GM18873 (cell line): ENCODE results near the gene RBMS1.

Experiments used
- ATAC-seq: cut with Tn5 transposase; IDR thresholded peaks from one replicate; pipeline ENCODE4 v1.9.1; 2021; ENCODE audit warnings: mild to moderate bottlenecking, moderate library complexity, moderate number of reproducible peaks; ENCODE audit not compliant: unreplicated experiment, low FRiP score

The RBMS1 gene

DNA sequence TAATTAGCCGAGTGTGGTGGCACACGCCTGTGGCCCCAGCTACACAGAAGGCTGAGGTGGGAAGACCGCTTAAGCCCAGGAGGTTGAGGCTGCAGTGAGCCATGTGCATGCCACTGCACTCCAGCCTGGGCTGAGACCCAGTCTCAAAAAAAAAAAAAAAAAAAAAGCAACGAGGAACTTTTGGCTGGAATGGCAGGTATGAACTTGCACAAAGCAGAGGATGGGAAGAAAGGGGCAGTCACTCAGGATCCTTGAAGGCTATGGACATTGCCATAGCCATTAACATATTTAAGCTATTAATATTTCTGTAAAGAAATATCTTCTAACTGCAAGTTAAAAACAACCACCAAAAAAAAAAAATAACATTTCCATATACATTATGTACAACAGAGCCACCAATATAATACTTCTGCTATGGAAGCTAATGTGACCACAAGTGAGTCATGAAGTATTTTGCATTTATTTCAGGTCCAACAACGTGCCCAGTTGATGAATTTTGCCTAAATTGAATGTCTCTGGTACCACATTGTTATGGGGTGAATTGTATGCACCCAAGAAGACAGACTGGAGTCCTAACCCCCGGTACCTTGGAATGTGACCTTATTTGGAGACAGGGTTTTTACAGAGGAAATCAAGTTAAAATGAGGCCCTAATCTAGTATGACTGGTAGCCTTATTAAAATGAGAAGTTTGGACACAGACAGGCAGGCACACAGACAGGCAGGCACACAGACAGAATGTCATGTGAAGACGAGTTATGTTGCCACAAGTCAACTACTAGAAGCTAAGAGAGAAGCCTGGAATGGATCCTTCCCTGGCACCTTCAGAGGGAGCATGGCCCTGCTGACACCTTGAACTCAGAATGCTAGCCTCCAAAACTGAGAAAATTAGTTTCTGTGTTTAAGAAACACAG lies 102.8 kb downstream of the RBMS1 start:
- ATAC-seq = no peak

DNA sequence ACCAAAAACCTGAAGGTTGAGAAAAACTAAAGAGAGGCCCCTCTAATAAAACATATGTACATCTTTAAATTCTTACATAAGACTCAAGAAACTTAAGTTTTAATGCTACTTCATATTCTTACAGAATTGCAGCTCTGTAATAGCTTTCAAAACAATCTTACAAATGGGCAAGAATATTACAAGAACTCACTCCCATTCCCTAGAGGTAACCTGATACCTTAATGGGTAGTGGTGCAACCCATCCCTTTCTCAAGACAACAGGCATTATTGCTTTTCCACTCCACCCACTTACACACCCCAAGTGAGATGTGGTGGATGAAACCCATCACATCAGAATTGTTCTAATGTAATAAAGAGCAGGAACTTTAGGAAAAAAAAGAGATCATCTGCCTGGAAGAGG lies 103.7 kb downstream of the RBMS1 start:
- no peak for ATAC-seq

- ATAC-seq = no peak
Measured at GRCh38 chr2:160388464-160389263, 104.9 kb downstream of the RBMS1 start.

DNA sequence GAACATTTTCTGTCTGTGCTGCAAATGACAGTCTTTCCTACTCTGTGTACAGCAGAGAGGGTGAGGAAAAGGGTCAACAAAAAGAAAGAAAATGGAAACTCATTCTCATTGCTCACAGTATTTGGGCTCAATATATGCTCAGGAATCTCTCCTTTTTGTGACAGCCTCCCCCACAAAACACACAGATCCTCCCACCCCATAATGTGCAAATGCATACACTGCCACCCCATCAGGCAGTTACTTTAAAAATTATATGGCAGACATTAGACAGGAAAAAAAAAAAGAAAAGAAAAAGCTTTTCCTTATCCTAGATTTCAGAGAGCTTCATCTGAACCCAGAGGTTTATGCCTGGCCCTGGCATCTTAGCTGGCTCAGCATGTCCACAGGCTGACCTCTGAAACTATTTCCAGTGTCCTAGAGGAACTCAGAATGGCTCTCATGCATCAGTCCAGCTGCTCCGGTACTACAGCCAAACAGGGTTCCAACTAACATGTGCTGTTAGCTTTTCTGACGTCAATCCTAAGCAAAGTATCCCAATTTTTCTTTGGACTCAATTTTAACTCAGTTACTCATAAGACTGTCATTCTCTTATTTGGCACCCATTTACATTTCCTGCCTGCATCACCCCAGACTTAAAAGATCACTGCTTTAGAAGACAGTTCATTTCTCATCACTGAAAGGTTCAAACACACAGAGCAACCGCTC lies 105.9 kb downstream of the RBMS1 start:
- no peak for ATAC-seq

- no peak for ATAC-seq
Measured at GRCh38 chr2:160384791-160385190, 108.8 kb downstream of the RBMS1 start.

DNA sequence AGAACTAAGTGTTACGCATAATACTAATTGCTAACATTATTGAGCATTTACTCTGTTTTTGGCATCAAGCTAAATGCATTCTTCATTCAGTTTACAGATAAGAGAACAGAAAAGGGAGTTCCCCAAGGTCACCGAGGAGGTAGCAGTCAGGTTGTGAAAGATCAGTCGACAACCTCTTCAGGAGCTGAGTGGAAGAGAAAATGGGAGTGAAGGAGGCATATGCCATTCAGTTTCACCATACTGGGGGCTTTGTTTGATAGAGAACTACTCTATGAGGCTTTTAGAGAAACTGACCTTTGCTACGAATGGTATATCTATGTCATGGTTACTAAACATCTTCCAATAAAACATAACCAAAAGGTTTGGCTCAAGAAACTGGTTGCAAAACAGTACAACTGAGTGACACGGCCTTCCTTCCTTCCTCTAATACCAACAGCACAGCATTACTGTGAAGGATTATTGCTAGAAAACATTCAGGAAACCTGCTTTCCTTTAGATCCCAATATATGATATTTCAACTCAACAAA lies 112.1 kb downstream of the RBMS1 start:
- ATAC-seq = no peak

DNA sequence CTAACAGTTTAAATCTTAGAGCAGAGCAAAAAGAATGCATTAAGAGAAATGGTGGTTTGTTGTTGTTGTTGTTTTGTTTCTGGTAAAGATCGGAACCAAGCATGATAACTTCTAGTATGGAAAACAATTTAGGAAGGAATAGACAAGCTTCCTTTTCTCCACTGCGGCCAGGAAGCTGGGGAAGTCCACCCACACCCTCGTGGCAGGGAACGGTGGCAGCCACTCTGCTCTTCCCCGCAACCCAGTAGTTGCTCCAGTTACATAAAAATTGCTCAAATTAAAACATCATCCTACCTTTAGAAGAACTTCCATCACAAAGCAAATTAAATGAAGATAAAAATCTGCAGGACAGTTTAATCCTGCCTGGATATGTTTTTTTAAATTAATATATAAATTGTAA lies 113.0 kb downstream of the RBMS1 start:
- no peak for ATAC-seq

DNA sequence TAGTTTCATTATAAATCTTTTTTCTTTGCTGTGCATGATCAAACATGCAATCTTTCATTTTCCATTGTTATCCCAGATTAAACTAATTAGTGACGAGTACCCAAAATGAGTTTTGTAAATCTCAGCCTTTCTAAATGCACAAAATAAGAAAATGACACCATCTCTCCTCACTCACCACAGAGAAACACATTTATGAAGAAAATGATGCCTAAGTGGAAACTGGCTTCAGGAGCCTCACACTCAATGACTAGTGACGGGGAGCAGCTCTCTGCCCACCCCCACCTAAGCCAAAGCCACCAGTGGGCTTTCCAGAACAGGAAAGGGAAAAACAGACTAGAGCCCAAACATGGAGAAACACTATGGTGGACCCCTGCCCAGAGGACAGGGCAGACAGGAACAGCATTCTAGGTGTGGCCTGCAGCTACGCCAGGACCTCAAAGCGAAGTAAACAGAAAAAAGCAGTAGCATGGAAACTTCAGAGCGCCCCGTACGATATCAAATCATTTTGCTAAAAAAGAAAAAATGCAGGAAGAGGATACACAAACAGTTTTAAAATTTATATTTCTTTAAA lies 113.5 kb downstream of the RBMS1 start:
- no peak for ATAC-seq

GRCh38 chr2:160379399-160379798 lies 114.2 kb downstream of the RBMS1 start:
- no peak for ATAC-seq

GRCh38 chr2:160377204-160377995 lies 116.2 kb downstream of the RBMS1 start:
- no peak for ATAC-seq

- no peak for ATAC-seq
Measured at GRCh38 chr2:160376576-160376975, 117.0 kb downstream of the RBMS1 start.

DNA sequence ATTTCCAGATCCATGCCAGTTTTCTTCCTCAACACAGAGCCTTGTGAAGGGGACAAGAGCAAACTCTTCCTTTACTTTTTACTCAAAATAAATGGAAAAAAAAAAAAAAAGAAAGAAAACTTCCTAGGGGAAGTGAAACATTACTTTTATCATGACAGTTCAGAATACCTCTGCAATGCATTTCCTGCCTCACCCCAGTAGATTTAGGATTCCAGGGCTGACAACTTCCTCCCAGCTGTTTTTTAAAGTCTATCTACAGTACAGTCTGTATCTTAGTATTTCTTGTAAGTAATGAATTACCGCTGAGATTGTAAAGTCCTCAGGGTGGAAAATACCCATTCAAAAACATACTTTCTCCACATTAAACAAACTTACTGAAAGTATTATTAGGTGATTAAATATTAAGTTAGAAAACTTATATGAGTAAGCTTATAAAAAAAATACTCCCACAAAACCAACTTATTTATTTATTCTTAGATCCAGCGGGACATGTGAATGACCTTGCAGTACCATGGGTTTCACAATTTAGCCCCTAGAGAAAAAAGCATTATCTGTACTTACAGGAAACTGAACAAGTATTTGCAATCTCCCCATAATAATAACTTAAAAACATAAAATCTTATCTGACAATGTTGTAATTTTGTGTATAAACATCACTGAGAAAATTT lies 117.7 kb downstream of the RBMS1 start:
- ATAC-seq = no peak

GRCh38 chr2:160375037-160375436 lies 118.6 kb downstream of the RBMS1 start:
- ATAC-seq = no peak

DNA sequence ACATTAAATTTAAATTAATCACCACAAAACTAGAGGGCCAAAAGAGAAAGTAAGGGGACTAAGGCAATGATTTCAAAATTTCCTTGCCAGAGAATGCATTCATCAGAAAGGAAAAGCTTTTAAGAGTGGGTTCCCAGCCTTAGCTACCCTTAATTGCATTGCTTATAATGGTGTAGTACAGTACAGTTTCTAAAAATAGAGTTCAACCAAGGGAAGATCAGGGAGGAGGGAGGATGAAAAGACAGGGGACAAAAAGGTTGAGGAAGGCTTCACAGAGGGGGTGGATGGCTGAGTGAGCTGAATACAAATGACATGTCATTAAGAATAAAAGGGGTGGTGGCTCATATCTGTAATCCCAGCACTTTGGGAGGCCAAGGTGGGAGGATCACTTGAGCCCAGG lies 119.9 kb downstream of the RBMS1 start:
- ATAC-seq = no peak

DNA sequence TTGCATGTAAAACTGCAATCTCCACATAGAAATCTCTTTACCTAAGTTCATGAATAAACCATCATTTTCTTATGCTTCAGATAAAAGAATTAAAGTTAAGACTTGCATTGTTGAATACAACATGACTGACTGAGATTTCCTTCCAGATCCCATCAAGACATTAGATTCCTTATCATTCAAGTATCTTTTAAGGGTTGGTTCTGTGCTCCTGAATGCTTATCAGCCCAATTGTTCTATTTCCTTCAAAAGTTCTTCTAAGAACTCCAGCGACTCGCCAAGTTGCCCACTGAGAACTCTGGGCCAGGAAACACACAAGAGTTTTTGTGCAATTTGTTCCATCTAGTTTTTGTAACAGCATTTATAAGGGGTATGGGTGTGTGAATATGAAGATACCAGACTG lies 120.3 kb downstream of the RBMS1 start:
- no peak for ATAC-seq

- ATAC-seq = no peak
Measured at GRCh38 chr2:160372585-160372984, 121.0 kb downstream of the RBMS1 start.

GRCh38 chr2:160372010-160372356 lies 121.6 kb downstream of the RBMS1 start:
- no peak for ATAC-seq

DNA sequence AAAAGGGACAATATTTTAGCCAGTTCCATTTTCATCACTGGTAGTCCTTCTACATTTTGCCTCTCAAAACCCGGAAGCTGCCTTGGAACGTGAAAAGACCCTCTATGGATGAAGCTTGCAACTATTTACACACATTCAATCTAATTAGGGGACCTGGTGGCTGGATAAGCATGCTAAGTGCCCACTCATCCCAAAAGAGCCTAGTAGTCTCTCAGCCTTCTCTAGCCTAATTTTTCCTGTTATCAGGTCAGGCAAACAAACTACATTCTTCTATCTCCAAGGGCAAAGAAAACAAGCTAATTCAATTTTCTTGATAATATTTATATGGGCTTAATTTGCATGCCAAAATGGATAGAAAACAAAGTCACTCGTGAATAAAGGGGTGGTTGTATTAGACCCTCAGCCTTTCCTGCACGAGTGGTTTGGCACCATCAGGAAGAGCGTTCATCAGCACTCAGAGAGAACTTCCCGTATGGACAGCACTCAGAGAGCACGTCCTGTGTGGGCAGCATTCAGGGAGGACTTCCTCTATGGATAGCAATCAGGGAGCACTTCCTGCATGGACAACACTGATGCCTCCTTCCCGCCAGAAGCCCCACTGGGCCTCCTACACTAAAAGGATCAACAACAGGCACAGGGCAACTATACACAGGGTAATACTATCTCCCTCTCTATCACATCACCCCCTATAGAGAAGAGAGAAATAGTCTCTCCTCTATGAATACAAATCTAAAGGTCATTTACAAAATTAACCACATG lies 122.2 kb downstream of the RBMS1 start:
- ATAC-seq = no peak
